ENCODE measurements around the gene RFX1.

DNA sequence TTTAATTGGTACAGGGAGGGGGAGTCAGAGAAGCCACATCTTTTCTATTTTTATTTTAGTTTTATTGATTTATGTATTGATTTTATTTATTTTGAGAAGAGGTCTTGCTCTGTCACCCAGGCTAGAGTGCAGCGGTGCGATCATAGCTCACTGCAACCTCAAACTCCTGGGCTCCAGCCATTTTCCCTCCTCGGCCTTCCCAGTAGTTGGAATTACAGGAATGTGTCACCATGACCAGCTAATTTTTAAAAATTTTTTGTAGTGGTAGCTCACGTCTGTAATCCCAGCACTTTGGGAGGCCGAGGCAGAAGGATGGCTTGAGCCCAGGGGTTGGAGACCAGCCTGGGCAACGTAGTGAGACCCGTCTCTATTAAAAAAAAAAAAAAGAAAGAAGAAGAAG, 29.6 kb upstream of the RFX1 start:
- TF ChIP-seq POLR2AphosphoS5 (IDR thresholded peaks at IDR 0.05; ENCODE audit: low read depth, low read length) = no peak
- TF ChIP-seq TAF1 (IDR thresholded peaks at IDR 0.05; ENCODE audit: borderline replicate concordance, insufficient read depth, low read length) = no peak
- TF ChIP-seq, protein P1, sequence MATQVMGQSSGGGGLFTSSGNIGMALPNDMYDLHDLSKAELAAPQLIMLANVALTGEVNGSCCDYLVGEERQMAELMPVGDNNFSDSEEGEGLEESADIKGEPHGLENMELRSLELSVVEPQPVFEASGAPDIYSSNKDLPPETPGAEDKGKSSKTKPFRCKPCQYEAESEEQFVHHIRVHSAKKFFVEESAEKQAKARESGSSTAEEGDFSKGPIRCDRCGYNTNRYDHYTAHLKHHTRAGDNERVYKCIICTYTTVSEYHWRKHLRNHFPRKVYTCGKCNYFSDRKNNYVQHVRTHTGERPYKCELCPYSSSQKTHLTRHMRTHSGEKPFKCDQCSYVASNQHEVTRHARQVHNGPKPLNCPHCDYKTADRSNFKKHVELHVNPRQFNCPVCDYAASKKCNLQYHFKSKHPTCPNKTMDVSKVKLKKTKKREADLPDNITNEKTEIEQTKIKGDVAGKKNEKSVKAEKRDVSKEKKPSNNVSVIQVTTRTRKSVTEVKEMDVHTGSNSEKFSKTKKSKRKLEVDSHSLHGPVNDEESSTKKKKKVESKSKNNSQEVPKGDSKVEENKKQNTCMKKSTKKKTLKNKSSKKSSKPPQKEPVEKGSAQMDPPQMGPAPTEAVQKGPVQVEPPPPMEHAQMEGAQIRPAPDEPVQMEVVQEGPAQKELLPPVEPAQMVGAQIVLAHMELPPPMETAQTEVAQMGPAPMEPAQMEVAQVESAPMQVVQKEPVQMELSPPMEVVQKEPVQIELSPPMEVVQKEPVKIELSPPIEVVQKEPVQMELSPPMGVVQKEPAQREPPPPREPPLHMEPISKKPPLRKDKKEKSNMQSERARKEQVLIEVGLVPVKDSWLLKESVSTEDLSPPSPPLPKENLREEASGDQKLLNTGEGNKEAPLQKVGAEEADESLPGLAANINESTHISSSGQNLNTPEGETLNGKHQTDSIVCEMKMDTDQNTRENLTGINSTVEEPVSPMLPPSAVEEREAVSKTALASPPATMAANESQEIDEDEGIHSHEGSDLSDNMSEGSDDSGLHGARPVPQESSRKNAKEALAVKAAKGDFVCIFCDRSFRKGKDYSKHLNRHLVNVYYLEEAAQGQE (IDR thresholded peaks at IDR 0.05; ENCODE audit: insufficient read depth in 1 of 2, low read depth in 2 of 2, low read length in 2 of 2) = no peak

Data from PFSK-1 (cell line).